Measurements from ENCODE around the gene SH3RF1.
A peak's percentile ranks its signal among the peaks of the same experiment; 100 is the strongest.
"Not testable (repeated sequence)": the region's sequence is repeated elsewhere in the genome, so short reads cannot be mapped to it uniquely, and the experiment has no call there.

SH3RF1 gene

DNA sequence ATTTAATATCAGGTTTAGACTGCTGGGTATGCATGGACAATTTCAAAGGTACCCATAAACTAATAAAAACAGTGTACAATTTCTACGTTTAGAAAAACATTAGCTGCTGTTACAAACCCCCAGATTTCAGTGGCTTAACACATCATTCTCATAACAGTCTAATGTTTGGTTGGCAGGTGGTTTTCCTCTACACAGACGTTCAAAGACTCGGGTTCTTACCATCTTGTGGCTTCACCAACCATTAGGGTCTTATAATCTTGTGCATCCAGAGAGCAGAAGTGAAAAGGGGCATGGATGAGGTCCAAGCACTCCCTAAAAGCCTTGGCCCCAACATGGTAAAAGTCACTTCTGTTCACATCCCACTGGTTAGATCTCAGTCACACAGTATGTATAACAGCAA is 71.6 kb downstream of the SH3RF1 start:
- Histone ChIP-seq H3K4me2 (no peak overlapping the region), H4K20me1 (no peaks in the 10 kb centered on the region), H3K9me3 (0 out of 2 replicates have a peak, but pooled peaks cover 6% of the 10 kb centered on the region), H3K36me3 (no peaks in the 10 kb centered on the region), H3K4me1 (peaks cover 32% of the 10 kb centered on the region), H3K4me3 (no peak overlapping the region), H3K9ac (no peak overlapping the region), H3K27me3 (no peaks in the 10 kb centered on the region), H3K27ac (no peak overlapping the region)
- TF ChIP-seq Cebpa-rat (IDR thresholded peaks at IDR 0.05): no peak

DNA sequence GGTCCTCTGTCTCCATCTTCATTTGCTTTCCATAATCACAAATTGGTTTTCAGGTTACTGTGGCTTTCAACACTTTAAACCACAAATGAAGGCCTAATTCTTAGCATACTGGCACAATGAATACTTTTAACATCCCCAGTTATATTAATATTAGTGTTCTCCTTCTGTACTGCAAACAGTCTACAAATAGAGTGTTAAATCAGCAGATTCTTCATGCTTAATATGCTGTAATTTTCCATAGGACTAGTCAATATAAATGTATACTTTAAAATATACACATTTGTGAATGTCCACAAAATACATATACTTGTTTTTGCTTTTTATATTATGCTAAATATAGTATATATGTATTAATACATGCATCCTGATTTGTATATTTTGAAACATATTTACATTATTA is 72.6 kb downstream of the SH3RF1 start:
- Histone ChIP-seq H3K9me3 (0 out of 2 replicates have a peak, but pooled peaks cover 6% of the 10 kb centered on the region), H4K20me1 (no peaks in the 10 kb centered on the region), H3K4me2 (no peak overlapping the region), H3K9ac (no peak overlapping the region), H3K27me3 (no peaks in the 10 kb centered on the region), H3K36me3 (no peaks in the 10 kb centered on the region), H3K4me3 (no peak overlapping the region), H3K27ac (no peak overlapping the region), H3K4me1 (peaks cover 32% of the 10 kb centered on the region)
- TF ChIP-seq Cebpa-rat (IDR thresholded peaks at IDR 0.05): no peak

DNA sequence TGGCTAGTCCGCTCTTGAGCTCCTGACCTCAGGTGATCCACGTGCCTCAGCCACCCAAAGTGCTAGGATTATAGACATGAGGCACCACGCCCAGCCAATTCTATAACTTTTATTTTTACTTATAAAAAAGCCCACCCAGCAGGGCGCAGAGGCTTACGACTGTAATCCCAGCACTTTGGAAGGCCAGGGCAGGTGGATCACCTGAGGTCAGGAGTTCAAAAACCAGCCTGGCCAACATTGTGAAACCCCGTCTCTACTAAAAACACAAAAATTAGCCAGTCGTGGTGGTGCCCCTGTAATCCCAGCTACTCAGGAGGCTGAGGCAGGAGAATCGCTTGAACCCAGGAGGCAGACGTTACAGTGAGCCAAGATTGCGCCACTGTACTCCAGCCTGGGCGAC is 73.5 kb downstream of the SH3RF1 start:
- H3K36me3 ChIP-seq, H3K9me3 ChIP-seq, H3K4me3 ChIP-seq, H3K27ac ChIP-seq, H3K27me3 ChIP-seq, H3K4me2 ChIP-seq, H4K20me1 ChIP-seq, H3K9ac ChIP-seq: not testable (repeated sequence)
- peaks cover 30% of the 10 kb centered on the region for H3K4me1 ChIP-seq

DNA sequence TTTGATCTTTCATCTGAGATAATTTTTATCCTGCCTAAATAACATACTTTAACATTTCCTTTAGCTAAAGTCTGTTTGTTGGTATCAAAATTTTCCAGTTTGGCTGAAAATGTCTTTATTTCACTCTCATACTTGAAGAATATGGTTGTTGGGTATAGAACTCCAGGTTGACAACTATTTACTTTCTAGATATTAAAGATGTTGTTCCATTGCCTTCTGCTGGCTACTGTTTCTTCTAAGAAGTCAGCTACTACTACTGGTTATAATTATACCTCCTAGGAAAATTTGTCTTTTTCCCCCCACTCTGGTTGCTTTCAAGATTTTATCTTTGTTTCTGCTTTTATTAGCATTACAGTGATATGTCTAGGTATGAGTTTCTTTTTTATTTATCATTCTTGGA is 75.7 kb downstream of the SH3RF1 start:
- Histone ChIP-seq H3K9ac (no peak overlapping the region), H3K4me3 (no peak overlapping the region), H3K36me3 (no peaks in the 10 kb centered on the region), H4K20me1 (no peaks in the 10 kb centered on the region), H3K9me3 (0 out of 2 replicates have a peak, but pooled peaks cover 6% of the 10 kb centered on the region), H3K27ac (no peak overlapping the region), H3K4me1 (peaks cover 9% of the 10 kb centered on the region), H3K4me2 (no peak overlapping the region), H3K27me3 (no peaks in the 10 kb centered on the region)
- TF ChIP-seq Cebpa-rat (IDR thresholded peaks at IDR 0.05): no peak

DNA sequence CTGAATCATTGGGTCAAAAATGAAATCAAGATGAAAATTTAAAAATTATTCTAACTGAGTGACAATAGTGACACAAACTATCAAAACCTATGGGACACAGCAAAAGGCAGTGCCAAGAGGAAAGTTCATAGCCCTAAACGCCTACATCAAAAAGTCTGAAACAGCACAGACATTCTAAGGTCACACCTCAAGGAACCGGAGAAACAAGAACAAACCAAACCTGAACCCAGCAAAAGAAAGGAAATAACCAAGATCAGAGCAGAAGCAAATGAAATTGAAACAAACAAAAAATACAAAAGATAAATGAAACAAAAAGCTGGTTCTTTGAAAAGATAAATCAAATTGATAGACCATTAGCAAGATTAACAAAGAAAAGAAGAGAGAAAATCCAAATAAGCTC is 80.8 kb downstream of the SH3RF1 start:
- H3K4me3 ChIP-seq, H3K27ac ChIP-seq, H4K20me1 ChIP-seq, H3K27me3 ChIP-seq, H3K4me2 ChIP-seq, H3K9ac ChIP-seq, H3K9me3 ChIP-seq, H3K36me3 ChIP-seq: not testable (repeated sequence)
- peaks cover 13% of the 10 kb centered on the region for H3K4me1 ChIP-seq

DNA sequence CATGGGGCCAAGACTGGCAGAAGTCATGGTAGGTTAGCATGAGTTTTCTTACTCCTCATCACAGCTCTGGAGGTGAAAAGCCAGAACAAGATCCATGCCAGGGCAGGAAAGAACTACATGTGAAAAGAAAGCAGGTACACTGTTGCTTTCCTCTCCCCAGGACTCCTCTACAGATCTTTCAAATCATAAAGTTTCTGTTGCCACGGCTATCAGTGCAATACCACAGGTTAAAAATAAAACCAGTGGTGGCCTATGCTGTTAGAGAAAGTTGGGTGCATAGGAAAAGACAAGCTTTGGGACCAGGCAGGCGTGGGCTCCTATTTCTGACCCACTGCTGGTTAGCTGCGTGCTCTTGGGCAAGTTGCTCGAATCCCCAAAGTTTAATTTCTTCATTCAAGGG is 81.4 kb downstream of the SH3RF1 start:
- H4K20me1 ChIP-seq: peaks cover 8% of the 10 kb centered on the region; the same call in 1 of the 2 replicates
- no peak for TF ChIP-seq Cebpa-rat (IDR thresholded peaks at IDR 0.05)

DNA sequence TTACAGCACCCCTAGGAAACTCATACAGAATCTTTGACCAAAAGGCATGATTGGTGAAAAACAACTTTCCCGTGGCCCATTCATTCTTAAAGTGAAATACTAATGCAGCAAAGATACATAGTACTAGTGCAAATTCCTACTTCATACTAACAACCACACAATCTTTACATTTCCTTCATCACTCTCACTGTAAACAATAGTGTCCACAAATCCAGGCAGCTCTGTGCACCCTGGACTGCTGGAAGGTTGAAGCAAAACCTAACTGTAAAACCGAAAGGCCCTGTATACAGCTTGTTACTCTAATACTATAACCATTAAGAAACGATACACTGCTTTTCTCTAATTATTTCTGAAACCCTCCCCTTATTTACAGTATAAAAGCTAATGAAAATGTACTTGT is 82.6 kb downstream of the SH3RF1 start:
- Histone ChIP-seq H3K4me1 (peaks cover 13% of the 10 kb centered on the region), H3K4me2 (no peak overlapping the region)

More for the DNA sequence above, 81.4 kb downstream of the SH3RF1 start:
- Histone ChIP-seq H3K36me3 (no peaks in the 10 kb centered on the region), H3K27ac (no peak overlapping the region), H3K4me2 (peak overlapping the region; percentile 55), H3K9ac (no peak overlapping the region), H3K9me3 (no peaks in the 10 kb centered on the region), H3K27me3 (no peaks in the 10 kb centered on the region), H3K4me1 (peaks cover 13% of the 10 kb centered on the region), H3K4me3 (no peak overlapping the region)

DNA sequence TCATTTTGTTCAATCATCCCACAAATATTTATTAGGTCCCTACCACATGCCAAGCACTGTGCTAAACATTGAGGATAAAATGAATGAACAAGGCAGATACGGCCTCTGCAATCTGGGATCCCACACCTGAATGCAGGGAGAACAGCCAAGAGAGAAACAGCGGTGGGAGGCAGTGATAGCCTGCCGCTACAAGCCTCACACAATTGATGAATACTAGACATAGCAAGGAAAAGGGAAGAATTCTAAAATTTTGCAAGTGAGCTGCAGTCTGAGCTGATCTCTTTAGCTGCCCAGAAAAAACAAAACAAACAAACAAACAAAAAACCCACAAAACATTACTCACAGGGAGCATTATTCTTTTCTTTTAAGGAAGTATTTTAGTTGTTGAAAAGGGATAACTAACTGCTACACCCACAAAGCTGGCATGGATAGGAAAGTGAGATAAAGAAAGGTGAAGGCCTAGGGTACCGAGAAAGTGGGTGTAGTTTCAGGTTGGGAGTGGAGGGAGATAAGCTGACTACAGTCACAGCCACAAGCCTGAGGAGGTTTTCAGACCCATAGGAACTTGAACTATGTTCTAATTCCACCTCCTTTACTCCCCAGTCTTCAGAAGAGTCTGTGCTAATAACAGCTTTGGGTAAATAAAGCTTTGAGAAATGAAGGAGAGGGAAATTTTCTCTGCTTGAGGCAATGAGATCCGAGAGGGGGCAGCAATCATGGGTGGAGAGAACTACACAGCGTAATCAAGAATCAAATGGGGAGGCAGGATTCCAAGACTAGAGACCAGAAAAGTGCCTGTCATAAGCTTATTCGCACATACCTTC is 85.4 kb downstream of the SH3RF1 start:
- H3K27ac ChIP-seq: no peak overlapping the region
- no peak overlapping the region for H3K4me2 ChIP-seq
- peaks cover 13% of the 10 kb centered on the region for H3K4me1 ChIP-seq

More for the DNA sequence above, 82.6 kb downstream of the SH3RF1 start:
- Histone ChIP-seq H4K20me1 (peaks cover 8% of the 10 kb centered on the region; the same call in 1 of the 2 replicates), H3K36me3 (no peaks in the 10 kb centered on the region), H3K9me3 (no peaks in the 10 kb centered on the region), H3K9ac (no peak overlapping the region), H3K27me3 (no peaks in the 10 kb centered on the region), H3K27ac (no peak overlapping the region), H3K4me3 (no peak overlapping the region)
- no peak for TF ChIP-seq Cebpa-rat (IDR thresholded peaks at IDR 0.05)

DNA sequence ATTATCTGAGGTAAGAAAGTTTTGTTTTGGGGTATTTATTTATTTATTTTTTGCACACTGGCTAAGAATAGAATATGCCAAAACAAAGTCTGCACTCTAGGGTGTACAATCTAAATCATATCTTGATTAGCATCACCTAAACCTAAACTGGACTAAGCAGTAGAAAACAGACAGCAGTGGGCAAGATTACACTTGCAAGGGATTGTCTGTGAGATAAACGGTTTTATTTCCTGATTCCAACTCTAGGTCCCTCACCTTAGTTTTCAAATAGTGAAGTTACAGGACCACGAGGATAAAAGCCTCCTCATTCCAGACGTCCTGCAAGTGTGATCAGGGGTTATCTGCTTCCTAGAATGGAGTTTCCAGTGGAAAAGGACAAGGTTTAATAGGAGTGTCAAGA is 86.1 kb downstream of the SH3RF1 start:
- peaks cover 8% of the 10 kb centered on the region; the same call in 1 of the 2 replicates for H4K20me1 ChIP-seq
- H3K27me3 ChIP-seq: no peaks in the 10 kb centered on the region
- H3K9ac ChIP-seq: no peak overlapping the region
- H3K4me3 ChIP-seq: no peak overlapping the region
- H3K27ac ChIP-seq: no peak overlapping the region
- H3K4me2 ChIP-seq: no peak overlapping the region
- no peaks in the 10 kb centered on the region for H3K36me3 ChIP-seq
- peaks cover 9% of the 10 kb centered on the region for H3K4me1 ChIP-seq
- TF ChIP-seq Cebpa-rat (IDR thresholded peaks at IDR 0.05): no peak
- no peaks in the 10 kb centered on the region for H3K9me3 ChIP-seq

More for the DNA sequence above, 85.4 kb downstream of the SH3RF1 start:
- TF ChIP-seq Cebpa-rat (IDR thresholded peaks at IDR 0.05): no peak
- no peak overlapping the region for H3K9ac ChIP-seq
- H3K9me3 ChIP-seq: no peaks in the 10 kb centered on the region
- H3K36me3 ChIP-seq: no peaks in the 10 kb centered on the region
- peaks cover 8% of the 10 kb centered on the region; the same call in 1 of the 2 replicates for H4K20me1 ChIP-seq
- H3K27me3 ChIP-seq: no peaks in the 10 kb centered on the region
- H3K4me3 ChIP-seq: no peak overlapping the region

DNA sequence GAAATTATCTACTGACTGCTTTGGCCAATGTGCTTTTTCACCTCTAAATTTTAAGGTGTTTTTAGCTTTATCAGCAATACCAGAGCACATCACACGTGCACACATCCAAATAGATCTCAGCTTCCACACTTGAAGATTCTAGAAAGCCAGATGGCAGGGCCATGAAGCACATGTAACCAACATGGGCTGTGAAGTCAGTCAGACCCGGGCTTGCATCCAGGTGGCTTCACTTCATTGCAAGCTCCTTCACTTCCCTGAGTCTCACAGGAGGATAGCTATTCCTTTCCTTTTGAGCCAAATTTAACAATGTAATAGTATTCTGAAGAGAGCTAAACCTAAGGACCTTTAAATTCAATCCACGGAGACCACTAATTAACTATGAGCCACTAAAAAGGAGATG is 86.5 kb downstream of the SH3RF1 start:
- Histone ChIP-seq H3K4me2 (no peak overlapping the region), H3K4me3 (no peak overlapping the region), H3K9me3 (no peaks in the 10 kb centered on the region), H3K4me1 (peaks cover 4% of the 10 kb centered on the region), H3K36me3 (no peaks in the 10 kb centered on the region), H3K27ac (no peak overlapping the region), H3K9ac (no peak overlapping the region), H4K20me1 (peaks cover 8% of the 10 kb centered on the region; the same call in 1 of the 2 replicates), H3K27me3 (no peaks in the 10 kb centered on the region)
- no peak for TF ChIP-seq Cebpa-rat (IDR thresholded peaks at IDR 0.05)

All from BLaER1 (cell line).